Heart left ventricle (tissue), 13 donors: Measurements from ENCODE around the gene CPEB1.

Experiments used
- CTCF ChIP-seq, 12 donors: fragments of 200-600 bp; sonication (generic) in 4 of 12; IDR thresholded peaks; one replicate each; pipeline versions ENCODE4 v1.5.0 to v1.8.0; 2018 to 2022; ENCODE audit warnings: antibody characterized with exemption in 12 of 12, mild to moderate bottlenecking in 5 of 12
- POLR2A ChIP-seq, 2 donors: fragments of 450-650 bp; IDR thresholded peaks; one replicate each; pipeline ENCODE4 v1.6.1; 2017; ENCODE audit warnings: antibody characterized with exemption in 2 of 2, mild to moderate bottlenecking in 2 of 2, moderate library complexity in 2 of 2
- donor health status: ischemic (EF 13 %, LVEDD 7.1; RV severe dilation, severe dysfunction).
- donor health status: DM: no; HTN: yes; CAD: no.
- donor health status: DM: no; HTN: no; CAD: no.
- donor health status: ischemic (EF 25% LVEDD 6.9; RV normal size, moderate dysfunction).
- donor health status: ischemic (EF 25% LVEDD 5.7; RV mildly dilated, moderate dysfunction).
- donor health status: ischemic (EF 35%, LVEDD 5.7; RV mildly dilated, moderate dysfunction).
- donor health status: nonischemic (EF 11% LVEDD 7.7; RV severe dilation, severe dysfunction).
- donor health status: DM: yes; HTN: yes; CAD: no.
- donor health status: PGD.
- donor health status: ischemic (EF 29% LVEDD 5.4; RV normal size, mild dysfunction).
- donor health status: nonischemic (EF 23%, LVEDD 6.1; RV moderate dilation, normal function).

GRCh38 chr15:82571722-82572222 lies 75.4 kb downstream of the CPEB1 start:
- TF ChIP-seq CTCF (IDR thresholded peaks at IDR 0.05) (no peak), POLR2A (IDR thresholded peaks at IDR 0.05) (peak in 1 of 2 donors; percentile 18)
